M059J (cell line): ENCODE data around the gene SCMH1. TPM values are rescaled to one million over a fixed set of nuclear protein-coding genes. Genes with fewer than 3 reads are reported as not detected.

Source experiments
- DNase-seq: peaks from one replicate; pipeline ENCODE4 v3.0.0-alpha.2; 2012; ENCODE audit warnings: low read depth
- total RNA-seq: library from RNA; depleted of rRNA; stranded (reverse); fragments of >200 nt; shearing (Covaris generic); gene quantifications from 2 replicates; pipeline ENCODE4 v1.2.3, GENCODE V29; 2014

The SCMH1 gene
- total RNA-seq, 1 experiment from 2014 or later: 28.8 TPM

GRCh38 chr1:41098730-41099460 is 143.2 kb downstream of the SCMH1 start:
- no peak for DNase-seq

GRCh38 chr1:41097105-41097504 is 145.0 kb downstream of the SCMH1 start:
- no peak for DNase-seq

GRCh38 chr1:41093826-41094225 is 148.3 kb downstream of the SCMH1 start:
- no peak for DNase-seq

- DNase-seq: no peak
Measured at GRCh38 chr1:41086921-41087320, 155.2 kb downstream of the SCMH1 start.

GRCh38 chr1:41078616-41079015 is 163.5 kb downstream of the SCMH1 start:
- DNase-seq: no peak

- DNase-seq: no peak
Measured at GRCh38 chr1:41078193-41078592, 163.9 kb downstream of the SCMH1 start.

GRCh38 chr1:41073971-41074370 is 168.1 kb downstream of the SCMH1 start:
- peak; percentile 69 for DNase-seq

GRCh38 chr1:41072051-41072450 is 170.1 kb downstream of the SCMH1 start:
- no peak for DNase-seq

- no peak for DNase-seq
Measured at GRCh38 chr1:41056907-41057306, 185.2 kb downstream of the SCMH1 start.

- DNase-seq: no peak
Measured at GRCh38 chr1:41053316-41053715, 188.8 kb downstream of the SCMH1 start.

GRCh38 chr1:41051022-41051421 is 191.1 kb downstream of the SCMH1 start:
- no peak for DNase-seq

- no peak for DNase-seq
Measured at GRCh38 chr1:41048540-41048939, 193.6 kb downstream of the SCMH1 start.

GRCh38 chr1:41046347-41046775 is 195.7 kb downstream of the SCMH1 start:
- no peak for DNase-seq

- no peak for DNase-seq
Measured at GRCh38 chr1:41045740-41046139, 196.4 kb downstream of the SCMH1 start.

GRCh38 chr1:41044187-41044586 is 197.9 kb downstream of the SCMH1 start:
- no peak for DNase-seq

GRCh38 chr1:41041614-41042270 is 200.4 kb downstream of the SCMH1 start:
- no peak for DNase-seq

- no peak for DNase-seq
Measured at GRCh38 chr1:41038110-41038509, 204.0 kb downstream of the SCMH1 start.

GRCh38 chr1:41037116-41037903 is 204.8 kb downstream of the SCMH1 start:
- no peak for DNase-seq

GRCh38 chr1:41033272-41033671 is 208.8 kb downstream of the SCMH1 start:
- DNase-seq: no peak

GRCh38 chr1:41032147-41032546 is 210.0 kb downstream of the SCMH1 start:
- DNase-seq: no peak

GRCh38 chr1:41030872-41031616 is 211.1 kb downstream of the SCMH1 start:
- DNase-seq: no peak
